Stimulated activated naive CD8-positive, alpha-beta T cell treated with anti-CD3 and anti-CD28 coated beads, Interleukin-15, Interleukin-2, amounts not matched to agents 100 U/mL and 50 U/mL, for 24 hours (primary cell): ENCODE measurements around the gene ADAMTSL3.
"Not testable (repeated sequence)": the region's sequence is repeated elsewhere in the genome, so short reads cannot be mapped to it uniquely, and the experiment has no call there.

ENCODE experiments used
- ATAC-seq: fragments of 150-1000 bp; cut with Tn5 transposase; one replicate; pipeline ENCODE4 v1.10.0; 2021
- DNase-seq: peaks from one replicate; pipeline ENCODE4 v3.0.0; 2021

Gene ADAMTSL3

DNA sequence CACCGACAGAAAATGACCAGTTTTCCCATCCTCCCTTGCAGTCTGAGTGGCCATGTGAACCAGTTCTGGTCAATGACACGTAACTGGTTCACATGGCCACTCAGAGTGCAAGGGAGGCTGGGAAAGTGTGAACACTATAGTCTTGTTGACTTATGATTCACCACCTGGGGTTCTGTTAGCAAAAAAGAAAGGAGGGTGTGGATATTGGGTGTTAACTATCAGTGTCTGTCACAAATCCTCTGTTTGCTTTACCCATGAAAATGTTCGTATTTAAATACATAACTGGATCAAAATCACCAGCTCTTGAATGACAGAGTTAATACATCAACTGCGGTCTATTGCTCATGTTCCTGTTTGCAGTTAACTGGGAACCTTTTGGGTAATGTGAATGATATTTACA lies 92.3 kb downstream of the ADAMTSL3 start:
- no peak for DNase-seq
- ATAC-seq: no peak

DNA sequence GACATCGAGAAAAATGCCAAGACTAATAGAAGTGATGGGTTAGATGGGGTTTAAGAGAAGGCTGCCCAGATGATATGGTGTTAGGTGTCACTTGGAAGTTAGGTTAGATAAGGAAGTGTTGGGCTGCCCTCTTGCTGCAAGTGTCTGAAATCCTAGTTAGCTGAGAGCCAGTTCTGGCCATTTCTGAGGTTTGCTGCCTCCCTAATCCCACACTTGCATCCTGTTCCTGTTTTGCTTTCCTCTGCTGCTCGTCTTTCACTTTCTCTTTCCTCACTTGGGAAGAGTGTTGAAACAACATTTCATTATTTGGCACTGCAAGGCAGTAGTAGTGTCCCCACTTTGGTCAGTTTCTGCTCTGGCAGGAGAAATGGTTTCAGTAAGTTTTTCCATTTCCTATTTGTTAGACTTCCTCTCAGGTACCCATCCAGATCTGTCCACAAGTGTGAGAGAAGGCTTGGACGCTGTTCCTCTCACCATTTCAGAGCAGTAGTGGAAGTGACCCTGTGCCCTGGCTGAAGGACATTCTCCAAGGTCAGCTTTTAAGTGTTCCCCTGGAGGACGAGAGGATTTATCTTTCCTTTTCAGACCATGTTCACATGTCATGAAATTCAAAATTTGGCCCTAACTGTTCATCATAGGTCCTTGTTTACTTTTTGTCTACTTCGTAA lies 93.3 kb downstream of the ADAMTSL3 start:
- DNase-seq: no peak
- ATAC-seq: no peak

DNA sequence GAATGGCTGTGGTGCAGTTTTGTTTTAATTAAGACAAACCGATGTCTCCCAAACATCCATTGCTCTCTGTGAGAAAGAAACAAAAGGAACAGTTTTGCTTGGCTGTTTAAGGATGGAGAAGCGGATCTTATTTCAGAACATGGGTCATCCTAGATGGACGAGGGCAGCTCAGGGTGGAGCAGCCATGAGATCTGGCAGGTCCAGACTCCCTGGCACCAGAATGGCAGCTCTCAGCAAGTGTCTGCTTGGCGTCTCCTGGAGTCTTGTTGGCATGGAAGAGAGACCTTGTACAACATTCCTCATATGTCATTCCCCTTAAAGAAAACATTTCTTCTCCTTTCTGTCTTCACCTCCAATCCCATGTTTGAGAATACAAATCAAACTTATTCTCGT lies 93.8 kb downstream of the ADAMTSL3 start:
- ATAC-seq (no peak), DNase-seq (no peak)

DNA sequence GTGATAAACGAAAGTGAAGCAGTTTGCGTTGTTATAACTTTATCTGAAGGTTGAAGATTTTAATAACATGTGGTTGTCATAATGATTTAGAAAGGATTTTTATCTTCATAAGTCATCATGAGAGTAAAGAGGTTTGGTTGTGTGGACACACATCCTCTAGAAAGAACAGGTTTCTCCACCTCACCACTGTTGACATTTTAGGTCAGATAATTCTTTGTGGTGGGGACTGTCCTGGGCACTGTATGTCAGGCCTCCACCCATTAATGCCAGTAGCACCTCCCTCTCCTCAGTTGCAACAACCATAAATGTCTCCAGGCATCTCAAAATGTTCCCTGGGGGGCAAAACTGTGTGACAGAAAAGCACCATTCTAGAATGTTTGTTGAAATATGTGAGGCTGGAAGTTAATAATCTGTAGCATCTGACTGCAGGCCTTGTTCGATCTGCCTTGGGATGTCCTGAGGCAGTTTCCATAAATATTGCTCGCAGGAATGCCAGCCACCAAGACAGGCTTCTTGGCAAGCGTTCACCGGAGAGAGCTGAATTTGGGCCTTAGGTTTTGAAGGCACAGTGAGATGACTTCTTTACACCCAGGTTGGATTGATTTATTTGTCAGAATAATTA lies 100.1 kb downstream of the ADAMTSL3 start:
- no peak for DNase-seq
- ATAC-seq: no peak

DNA sequence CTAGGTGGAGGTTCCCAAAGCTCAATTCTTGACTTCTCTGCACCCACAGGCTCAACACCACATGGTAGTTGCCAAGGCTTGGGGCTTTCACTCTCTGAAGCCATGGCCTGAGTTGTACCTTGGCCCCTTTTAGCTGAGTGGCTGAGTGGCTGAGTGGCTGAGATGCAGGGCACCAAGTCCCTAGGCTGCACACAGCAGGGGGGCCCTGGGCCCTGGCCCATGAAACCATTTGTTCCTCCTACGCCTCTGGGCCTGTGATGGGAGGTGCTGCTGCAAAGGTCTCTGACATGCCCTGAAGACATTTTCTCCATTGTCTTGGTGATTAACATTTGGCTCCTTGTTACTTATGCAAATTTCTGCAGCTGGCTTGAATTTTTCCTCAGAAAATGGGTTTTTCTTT lies 103.4 kb downstream of the ADAMTSL3 start:
- not testable (repeated sequence) for DNase-seq, ATAC-seq

DNA sequence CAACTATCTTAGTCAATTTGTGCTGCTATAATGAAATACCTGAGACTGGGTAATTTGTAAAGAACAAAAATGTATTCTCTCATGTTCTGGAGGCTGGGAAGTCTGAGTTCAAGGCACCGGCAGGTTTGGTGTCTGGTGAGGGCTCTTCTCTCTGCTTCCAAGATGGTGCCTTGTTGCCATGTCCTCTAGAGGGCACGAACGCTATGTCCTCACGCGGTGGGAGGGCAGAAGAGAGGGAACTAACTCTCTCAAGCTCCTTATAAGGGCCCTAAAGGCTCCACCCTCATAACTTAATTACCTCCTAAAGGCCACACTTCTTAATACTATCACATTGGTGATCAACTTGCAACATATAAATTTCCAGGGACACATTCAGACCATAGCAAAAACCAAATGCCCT lies 108.4 kb downstream of the ADAMTSL3 start:
- ATAC-seq (no peak), DNase-seq (no peak)

DNA sequence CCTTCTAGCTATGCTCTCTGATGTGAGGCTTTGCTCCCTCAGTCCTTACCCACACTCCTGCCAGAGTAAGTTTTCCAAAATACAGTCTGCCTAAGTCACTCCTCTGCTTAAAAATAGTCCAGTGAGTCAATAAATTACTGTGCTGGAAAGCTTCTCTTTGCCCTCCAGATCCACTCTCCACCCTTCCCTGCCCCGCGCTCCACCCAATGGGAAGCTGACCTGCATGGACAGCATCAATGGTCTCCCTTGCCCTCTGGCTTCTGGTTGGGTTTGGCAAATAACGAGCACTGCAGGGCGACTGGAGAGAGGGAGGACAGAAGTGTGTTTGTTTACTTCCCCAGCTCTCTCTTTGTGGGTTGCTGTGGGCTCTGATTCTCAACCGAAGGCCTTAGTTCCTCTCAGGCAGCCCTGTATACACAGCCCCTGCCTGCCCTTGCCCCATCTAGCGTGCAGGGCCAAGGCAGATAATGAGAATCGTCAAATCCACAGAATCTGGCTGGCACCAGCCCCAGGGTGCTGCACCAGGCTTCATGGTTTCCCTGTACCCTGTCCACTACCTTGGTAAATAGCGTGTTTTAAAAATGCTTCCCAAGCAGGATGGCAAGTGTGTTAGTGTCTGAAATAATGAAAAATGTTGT lies 110.4 kb downstream of the ADAMTSL3 start:
- ATAC-seq (no peak), DNase-seq (no peak)

DNA sequence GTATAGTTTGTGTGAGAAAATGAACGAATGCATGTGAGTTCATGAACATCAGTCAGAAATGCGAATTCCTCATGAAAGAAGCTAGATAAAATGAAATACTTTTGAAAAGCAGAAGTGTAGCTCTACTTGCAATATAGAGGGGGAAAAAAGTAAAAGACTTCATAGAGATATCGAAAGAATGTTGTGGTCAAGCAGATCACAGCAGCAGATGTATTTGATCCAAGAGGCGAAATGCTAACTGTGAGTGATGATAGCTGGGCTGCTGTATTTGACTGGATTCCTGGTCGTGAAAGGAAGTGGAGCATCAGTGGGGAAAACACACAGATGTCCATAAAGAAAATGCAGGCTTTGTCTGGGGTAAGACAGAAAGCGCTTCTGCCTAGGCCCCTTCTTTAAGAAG lies 112.4 kb downstream of the ADAMTSL3 start:
- DNase-seq (no peak), ATAC-seq (no peak)

DNA sequence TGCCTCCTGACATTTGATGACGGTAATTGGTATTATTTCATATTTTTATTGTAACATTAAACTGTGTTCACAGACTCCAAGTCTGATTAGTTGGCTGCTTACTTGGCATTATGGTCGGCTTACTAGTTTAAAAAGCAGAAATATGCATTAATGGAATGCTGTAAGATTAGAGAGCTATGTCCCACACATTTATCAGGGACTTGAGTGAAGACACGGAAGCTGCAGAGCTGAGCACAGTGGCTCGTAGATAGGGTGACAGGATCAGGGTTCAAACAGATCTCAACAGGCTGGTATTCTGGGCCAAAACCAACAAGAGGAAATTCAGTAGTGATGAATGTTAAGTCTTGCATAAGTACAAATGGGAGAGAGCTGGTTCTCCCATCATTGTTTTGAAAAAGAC lies 113.8 kb downstream of the ADAMTSL3 start:
- no peak for DNase-seq

DNA sequence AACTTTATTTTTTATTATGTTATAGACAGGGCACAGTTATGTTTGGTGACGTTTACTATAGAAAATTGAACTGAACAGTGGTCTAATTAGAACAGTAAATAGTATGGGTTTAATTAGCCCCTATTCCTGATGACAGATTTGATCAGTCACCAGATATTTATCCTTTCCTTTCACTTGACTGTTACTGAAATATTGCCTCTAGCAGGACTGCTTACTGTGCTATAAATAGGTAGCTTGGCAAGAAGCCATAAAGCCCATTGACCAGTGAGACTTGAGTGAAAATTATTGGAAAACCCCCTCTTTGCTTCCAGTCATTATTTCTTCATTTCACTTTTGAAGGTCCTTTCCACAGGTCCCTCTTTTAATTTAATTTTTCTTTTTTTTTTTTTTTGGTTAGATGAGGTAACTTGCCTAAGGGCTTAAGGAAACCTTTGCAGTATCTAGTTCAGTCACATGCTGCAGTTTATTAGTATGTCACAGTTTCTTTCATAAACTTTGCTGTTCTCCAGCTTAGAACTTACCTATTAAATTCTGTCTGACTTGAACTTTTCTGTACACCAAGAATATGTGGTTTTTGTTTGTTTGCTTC lies 115.6 kb downstream of the ADAMTSL3 start:
- DNase-seq (no peak), ATAC-seq (no peak)

More for the DNA sequence above, 113.8 kb downstream of the ADAMTSL3 start:
- ATAC-seq: no peak

DNA sequence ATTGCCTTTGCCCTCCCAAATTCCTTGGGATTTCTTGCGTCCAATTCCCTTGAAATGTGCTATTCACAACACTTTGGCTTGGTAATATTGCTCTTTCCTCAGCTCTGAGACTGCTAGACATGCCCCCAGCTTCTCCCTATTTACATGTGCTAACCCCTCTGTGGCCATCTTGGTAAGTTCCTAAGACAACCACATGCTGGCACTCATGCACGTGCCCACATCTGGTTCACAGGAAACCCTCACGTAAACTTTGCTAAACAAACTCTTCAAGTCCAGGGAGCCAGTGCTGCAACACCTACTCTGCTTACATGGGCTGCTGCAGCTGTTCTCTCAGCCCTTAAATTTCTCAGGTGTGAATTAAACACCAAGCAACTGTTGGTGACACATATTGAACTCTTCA lies 121.8 kb downstream of the ADAMTSL3 start:
- no peak for DNase-seq

DNA sequence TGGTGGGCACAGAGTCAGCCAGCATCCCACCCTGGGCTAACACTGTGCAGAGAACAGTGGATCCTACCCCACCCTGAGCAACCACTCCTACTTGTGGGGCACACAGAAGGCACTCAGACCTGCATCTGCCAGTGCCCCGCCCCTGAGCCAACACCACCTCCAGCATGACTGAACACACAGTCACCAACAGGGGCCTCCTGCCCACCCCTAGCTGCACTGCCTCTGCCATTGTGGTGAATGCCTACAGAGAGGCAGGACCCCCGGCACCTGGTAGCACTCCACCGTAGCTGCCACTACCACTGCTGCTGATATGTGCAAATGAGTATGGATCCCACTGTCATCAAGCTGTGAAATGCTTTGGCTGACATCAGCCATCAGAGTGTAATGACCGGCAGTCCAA lies 123.1 kb downstream of the ADAMTSL3 start:
- DNase-seq (no peak), ATAC-seq (no peak)

More for the DNA sequence above, 121.8 kb downstream of the ADAMTSL3 start:
- ATAC-seq: no peak

DNA sequence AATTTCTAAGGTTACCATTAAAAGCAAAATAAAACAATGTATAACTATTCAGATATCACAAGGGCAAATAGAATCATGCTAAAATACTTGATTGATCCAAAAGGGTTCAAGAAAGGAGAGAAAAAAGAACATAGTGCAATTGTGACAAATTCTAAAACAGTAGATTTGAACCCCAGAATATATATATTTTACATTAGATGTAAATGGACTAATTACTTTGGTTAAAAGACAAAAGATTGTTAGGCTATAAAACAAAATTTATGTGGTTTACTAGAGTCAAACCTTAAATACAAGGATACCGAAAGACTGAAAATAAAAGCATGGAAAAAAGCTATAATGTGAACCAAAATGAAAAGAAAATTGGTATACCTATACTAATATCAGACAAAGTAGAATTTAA lies 129.3 kb downstream of the ADAMTSL3 start:
- no peak for DNase-seq
- no peak for ATAC-seq

DNA sequence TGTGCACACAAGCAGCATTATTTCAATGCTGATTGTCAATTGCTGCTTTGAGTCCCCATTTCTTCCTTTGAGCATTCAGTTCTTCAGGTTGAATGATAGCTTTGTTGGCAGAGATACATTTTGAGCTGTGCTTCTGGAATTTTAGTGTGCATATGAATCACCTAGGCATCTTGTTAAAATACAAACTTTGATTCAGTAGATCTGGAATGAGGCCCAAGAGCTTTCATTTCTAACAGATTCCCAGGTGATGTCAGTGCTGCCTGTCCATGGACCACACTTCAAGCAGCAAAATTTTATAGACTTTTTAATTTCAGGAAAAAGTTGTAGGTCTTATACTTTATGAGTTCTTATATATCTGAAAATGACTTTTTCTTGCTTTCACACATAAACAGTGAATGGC lies 131.1 kb downstream of the ADAMTSL3 start:
- DNase-seq (no peak), ATAC-seq (no peak)

DNA sequence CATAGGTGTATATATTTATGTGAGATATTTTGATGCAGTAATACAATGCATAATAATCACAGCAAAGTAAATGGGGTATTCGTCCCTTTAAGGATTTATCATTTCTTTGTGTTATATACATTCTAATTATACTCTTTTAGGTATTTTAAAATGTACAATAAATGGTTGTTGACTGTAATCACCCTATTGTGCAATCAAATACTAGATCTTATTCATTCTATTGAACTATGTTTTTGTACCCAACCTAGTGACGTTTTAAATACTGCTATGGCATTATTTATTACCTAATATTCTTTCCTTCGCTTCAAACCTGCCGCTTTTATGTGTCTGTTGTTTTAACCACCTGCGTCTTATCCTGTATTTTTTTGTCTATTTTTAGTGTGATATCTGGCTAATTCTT lies 132.4 kb downstream of the ADAMTSL3 start:
- ATAC-seq (no peak), DNase-seq (no peak)

DNA sequence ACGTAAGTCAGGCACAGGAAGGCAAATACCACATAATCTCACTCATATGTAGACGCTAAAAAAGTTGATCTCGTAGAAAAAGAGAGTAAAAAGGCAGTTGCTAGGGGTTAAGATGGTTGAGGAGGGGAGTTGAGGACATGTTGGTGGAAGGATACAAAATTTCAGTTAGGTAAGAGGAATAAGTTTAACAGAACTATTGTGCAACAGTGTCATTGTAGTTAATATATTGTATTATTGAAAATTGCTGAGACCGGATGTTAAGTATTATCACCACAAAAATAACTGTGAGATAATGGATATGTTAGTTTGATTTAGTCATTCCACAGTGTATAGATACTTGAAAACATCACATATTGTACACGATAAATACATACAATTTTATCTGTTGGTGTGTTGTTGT lies 139.1 kb downstream of the ADAMTSL3 start:
- ATAC-seq: no peak
- no peak for DNase-seq

DNA sequence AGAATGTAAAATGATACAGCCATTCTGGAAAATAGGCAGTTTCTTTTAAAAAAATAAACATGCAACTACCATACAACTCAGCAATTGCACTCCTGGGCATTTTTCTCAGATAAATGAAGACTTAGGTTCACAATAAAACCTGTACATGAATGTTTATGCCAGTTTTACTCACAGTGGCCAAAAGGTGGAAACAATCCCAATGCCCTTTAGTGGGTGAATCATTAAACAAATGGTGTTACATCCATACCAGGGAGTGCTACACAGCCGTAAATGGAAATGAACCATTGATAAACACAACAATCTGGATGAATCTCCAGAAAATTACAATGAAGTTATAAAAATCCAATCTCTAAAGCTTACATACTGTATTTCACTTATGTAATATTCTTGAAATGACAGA lies 140.3 kb downstream of the ADAMTSL3 start:
- ATAC-seq (no peak), DNase-seq (no peak)

DNA sequence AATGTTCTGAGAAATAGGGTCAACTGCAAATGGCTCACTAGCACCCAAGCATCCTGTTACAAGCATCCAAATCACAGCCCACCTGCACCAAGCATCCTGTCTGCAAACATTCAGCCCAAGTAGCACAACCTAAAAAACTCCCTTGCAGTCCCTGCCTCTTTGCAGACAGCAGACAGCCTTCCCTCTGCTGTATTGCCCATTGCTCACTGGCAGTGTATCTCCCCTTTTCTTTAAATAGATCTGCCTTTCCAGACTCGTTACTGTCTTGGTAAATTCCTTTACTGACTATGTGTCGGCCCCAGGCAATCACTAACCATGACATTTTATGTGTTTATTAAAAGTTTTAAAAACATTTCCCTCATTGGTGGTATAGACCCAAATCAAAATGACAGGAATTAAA lies 155.4 kb downstream of the ADAMTSL3 start:
- ATAC-seq (no peak), DNase-seq (no peak)

DNA sequence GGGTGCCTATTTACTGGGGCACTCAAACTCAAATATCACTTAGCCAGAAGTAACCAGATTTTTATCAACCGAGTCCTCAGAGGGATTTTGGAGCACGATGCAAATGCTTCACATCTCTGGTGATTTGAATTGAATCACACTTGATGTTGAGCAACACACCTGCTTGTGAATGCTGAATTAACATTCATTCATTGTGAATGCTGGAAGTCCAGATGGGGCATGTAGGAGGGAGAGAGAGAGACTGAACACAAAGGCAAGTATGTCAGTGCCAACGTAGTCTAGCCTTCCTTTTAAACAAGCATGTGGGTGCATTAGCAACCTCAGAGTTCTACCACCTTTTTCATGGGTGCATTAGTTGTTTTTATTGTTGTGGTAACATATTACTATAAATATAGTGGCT lies 156.2 kb downstream of the ADAMTSL3 start:
- DNase-seq (no peak), ATAC-seq (no peak)

DNA sequence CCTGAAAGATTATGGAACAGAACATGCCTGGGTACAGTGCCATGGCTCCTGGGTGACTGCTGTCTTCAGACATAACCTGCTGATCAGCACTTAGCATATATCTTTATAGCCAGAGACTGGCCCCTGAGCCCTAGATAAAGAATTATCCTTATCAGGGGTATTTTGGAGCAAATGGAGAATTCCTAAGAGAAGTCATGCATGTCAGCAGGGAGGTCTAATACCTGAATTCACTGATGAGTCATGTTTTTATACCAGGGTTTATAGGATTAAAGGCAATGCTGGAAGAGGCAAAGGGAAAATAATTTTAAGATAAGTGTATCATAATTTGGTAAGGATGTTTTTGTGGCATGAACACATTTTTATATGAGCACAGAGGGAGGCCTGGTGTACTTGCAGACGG lies 159.8 kb downstream of the ADAMTSL3 start:
- ATAC-seq (no peak), DNase-seq (no peak)

DNA sequence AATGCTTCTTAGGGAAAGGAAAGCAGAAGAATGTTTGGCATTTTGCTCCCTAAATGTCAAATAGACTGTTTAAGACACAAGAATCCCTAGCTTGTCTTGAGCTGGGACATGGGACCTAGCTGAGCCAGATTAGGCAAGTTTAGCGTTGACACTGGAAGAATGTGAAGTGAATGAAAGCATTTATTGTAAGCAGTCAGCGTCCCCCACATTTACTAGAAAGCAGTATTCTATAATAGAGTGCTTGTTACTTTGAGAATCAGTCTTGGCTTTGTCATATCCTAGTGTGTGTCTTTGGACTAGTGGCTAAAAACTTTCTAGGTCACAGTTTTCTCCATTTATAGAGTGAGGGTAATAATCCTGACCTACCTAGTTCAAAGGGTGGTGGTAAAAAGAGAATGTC lies 161.6 kb downstream of the ADAMTSL3 start:
- ATAC-seq: no peak
- DNase-seq: no peak

DNA sequence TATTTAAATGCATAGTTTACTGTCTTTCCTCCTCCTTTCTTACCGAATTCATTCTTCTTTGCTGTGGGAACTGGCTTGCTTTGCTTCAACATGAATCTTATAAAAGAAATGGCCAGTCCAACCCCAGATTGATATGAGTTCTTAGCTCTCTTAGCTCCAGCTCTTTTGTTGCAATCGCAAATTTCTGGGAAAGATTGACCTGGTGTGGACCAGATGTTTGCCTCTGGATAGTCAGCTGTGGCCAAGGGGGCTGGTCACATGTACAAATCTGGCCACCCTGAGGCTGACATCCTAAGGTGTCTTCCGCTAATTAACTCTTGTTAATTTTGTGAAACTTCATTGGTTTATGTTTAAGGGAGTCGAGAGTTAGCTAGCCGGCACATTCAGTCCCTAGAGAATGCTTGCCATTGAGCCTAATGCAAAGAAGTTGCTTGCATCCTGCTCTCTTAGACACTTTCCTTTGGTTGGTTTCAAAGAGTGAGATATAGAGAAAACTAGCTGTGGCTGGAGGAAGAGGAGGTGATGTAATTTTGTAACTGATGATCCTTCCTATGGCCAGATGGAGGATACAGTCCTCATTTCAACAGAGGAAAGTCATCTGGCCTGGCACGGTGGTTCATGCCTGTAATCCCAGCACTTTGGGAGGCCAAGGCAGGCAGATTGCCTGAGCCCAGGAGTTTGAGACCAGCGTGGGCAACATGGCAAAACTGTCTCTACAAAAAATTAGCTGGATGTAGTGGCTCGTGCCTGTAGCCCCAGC lies 162.4 kb downstream of the ADAMTSL3 start:
- ATAC-seq (no peak), DNase-seq (no peak)

DNA sequence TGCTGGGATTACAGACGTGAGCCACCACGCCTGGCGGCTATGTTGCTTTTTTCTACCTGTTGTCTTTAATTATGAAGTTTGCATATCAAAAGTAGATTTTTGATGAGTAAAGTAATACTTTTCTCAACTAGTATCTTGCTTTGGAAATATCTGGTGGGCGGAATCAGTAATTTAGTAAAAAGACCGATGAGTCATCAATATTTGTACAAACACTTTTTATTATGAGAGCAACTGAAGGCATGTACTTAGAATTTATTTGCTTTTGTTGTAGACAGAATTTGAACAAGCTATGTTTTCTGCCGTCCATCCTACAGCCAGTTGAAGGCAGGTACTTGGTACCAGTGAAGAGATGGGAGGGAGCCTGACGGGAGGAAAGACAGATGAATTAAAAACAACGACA lies 164.7 kb downstream of the ADAMTSL3 start:
- ATAC-seq (no peak), DNase-seq (no peak)
